Fibroblast of skin of back (primary cell): ENCODE results near the gene EXT2.

Experiments
- DNase-seq: peaks from one replicate; pipeline ENCODE4 v3.0.0-alpha.2; 2013

Gene EXT2

DNA sequence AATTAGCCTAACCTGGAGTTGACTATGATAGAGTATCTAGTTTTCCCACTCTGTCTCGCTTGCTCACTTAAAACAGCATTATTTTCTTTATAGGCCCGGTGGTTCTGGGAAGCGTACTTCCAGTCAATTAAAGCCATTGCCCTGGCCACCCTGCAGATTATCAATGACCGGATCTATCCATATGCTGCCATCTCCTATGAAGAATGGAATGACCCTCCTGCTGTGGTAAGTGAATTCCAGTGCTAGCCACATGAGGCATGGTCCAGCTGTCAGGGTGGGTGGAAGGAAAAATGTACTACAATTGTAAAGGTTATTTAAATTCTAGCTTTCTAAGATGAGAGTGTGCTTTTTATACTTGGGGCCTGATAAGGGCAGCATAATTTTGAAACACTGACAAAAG is 76.0 kb downstream of the EXT2 start:
- DNase-seq = peak; percentile 34

- DNase-seq = no peak
These were observed 77.5 kb downstream of the EXT2 start for GRCh38 chr11:44172966-44173365.

GRCh38 chr11:44174842-44175241 is 79.4 kb downstream of the EXT2 start:
- no peak for DNase-seq

GRCh38 chr11:44176546-44177213 is 81.2 kb downstream of the EXT2 start:
- no peak for DNase-seq

GRCh38 chr11:44177905-44178304 is 82.4 kb downstream of the EXT2 start:
- no peak for DNase-seq

- peak; percentile 55 for DNase-seq
These were observed 82.9 kb downstream of the EXT2 start for GRCh38 chr11:44178381-44178780.

DNA sequence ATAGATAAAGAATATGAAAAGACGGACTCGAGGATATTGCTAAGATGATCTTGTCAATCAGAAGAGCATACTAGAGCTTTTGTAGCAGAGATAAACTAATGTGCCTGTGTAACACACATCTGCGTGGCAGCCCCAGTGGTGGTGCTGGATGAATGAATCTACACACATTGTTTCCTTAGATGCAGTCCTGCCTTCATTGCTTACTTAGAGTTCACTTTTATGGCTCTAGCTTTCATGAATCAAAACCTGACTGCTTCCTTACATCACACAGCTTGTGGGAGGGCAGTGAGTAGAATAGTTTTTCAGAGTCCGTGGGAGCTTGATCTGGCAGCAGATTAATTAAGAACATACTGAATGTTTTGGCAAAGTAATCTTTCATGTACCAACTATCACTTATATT is 83.7 kb downstream of the EXT2 start:
- DNase-seq = peak; percentile 6

- no peak for DNase-seq
These were observed 84.6 kb downstream of the EXT2 start for GRCh38 chr11:44180107-44180506.

DNA sequence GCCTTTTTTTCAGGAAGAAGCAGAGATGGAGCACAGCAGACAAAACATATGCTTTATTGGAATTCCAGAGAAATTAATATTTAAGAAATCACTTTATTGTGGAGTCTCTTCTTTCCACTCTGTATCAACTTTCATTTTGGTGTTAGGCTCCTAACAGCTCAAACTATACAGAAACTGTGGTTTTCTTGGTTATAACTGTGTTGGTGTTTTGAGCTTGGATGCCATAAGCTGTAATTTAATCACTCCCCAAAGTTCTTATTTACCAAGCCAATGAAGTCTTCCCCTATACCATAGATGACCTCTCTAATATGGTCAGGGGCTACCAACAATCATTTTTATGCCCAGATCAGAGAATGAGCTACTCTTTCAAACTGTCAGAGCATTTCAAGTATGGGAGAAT is 90.0 kb downstream of the EXT2 start:
- DNase-seq = no peak

GRCh38 chr11:44186321-44186930 is 90.9 kb downstream of the EXT2 start:
- DNase-seq = no peak

GRCh38 chr11:44188643-44189042 is 93.2 kb downstream of the EXT2 start:
- no peak for DNase-seq

- DNase-seq = no peak
These were observed 94.8 kb downstream of the EXT2 start for GRCh38 chr11:44189986-44190882.

- DNase-seq = no peak
These were observed 95.4 kb downstream of the EXT2 start for GRCh38 chr11:44190883-44191230.

DNA sequence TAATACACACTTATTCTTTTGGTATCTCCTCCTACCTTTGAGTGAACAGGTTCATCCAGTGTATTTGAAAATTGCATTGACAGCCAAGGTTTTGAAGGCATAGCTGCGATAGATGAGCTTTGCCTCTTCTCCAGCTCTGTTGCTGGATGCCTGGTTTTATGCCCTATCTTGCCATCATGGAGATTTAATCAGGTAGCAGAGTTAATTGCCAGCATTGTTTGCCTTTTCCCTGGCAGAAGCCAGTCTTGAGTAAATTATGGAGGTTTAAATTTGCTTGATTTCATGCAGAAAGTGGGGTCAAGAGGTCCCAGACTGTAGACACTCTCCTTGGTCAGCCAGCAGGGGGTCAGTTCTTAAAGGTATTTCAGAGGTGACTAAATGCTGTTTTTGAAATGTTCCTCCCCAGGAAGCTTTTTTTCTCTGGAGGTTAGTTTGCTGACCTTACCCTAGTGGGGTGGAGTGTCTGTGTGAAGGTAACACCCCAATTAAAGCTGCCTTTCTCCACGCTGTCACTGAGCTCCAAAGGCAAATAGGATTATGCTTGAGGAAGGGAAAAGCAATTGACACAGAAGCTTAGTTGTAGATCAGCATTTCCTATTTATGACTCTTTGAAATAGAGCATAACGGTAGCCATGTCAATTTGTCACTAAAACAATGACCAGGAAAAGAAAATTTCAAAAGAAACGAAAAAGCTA is 96.0 kb downstream of the EXT2 start:
- no peak for DNase-seq

DNA sequence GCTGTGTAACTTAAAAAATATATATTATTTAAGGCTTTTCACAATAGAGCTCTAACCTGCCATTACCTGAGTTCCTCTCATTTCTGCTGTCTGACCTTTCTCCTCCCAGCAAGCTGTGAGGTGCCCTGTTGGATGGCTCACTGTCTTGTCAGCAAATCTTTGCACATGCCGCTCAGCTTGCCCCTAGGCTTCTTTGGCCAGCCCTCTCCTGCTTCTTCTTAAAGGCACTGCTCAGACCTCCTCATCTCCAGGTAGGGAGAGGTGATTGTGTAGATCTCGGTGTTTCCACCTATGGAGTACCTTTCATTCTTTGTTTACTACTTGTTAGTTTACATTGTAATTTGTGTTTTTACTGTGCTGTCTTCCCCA is 96.5 kb downstream of the EXT2 start:
- DNase-seq = no peak

- DNase-seq = no peak
These were observed 97.1 kb downstream of the EXT2 start for GRCh38 chr11:44192462-44193100.

- DNase-seq = no peak
These were observed 98.4 kb downstream of the EXT2 start for GRCh38 chr11:44193856-44194255.

DNA sequence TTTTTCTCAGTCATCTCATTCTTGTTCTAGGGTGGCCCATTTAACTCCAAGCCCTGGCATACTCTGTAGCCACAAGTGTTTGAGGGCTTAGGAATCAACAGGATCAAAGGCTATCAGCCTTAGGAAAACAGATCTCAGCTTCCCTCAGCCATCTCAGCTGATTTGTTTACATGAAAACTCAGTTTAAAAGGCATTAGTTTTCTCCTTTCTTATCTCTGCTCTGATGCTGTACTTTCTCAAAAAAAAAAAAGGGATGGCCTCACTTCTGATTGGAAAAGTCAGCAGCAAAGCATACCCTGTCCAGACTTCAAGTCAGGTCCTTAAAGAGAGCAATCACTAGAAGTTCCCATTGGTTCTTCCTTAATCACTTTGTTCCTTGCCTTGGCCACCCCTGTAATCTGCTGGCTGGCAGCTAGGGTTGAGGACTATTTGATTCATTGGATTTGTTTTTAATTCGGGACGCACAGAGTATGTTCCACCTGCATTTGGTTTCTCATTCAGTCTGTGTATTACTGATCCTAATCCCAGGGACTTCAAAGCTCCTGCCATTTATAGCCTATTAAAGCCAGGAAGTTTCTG is 102.8 kb downstream of the EXT2 start:
- no peak for DNase-seq

DNA sequence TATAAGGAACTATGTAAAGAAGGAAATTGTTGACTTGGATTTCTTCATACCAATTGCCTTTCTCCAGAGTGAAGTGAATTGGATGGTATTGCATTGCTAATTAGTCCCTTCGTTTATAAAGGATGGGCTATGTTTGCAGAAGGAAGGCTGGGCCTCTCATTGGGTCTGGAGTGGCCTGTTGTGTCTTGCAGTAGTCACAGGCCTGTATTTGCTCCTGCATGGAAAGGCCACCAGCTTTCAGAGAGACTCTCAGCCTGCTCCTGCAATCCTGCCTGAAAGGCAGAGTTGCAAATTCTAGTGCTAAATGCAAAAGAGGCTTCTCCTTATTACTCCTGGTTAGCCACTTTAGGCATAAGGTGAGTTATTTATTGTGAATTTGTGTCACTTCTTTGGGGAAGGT is 103.8 kb downstream of the EXT2 start:
- DNase-seq = no peak

DNA sequence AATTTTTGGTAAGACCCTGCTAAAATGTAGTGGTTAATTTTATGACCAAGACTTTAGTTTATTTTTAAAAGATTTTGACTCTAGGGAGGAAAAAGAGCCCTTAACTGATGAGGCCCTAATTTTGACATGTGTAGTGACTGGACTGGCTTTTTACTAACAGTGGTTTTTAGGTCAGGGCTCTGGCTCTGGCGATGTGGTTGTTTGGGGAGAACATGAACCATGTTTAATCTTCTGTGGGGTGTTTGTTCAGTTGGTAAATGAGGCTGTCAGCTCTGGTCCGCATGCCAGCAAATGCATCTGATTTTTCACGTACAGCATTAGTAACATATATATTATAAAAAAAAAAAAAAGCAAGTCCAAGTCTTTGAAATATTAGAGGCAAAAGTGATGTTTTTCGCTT is 104.3 kb downstream of the EXT2 start:
- no peak for DNase-seq

DNA sequence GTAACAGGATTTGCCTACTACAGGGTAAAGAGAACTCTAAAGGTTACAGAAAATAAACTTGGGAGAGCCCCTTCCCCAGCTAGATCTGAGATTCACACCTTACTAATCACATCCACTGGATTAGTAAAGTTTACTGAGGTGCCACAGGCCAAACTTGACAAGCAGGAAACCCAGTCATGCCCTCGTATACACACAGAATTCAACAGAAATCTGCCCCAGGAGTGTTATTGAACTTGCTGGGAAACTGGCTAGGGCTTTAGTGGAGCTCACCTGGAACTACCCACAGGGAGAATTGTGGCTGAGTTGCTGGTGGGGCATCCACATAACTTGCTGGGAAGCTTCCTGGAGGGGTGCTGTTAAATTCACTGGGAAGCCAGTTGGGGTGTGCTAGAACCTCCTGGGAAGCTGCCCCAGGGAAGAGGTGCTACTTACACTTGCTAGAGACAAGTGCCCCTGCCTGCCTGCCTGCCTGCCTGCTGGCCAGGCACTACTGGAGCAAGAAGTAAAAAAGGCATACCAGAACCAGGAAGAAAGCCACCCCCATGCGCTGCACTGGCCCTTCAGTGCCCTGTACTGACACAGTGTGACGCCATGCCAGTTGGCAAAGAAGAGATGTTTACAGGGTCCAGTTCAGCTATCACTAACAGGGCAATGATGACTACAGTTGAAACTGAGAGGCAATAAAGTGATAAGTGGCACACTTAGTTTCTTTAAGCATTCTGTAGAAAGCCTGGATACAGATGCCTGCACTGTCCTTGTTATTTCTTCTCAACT is 108.0 kb downstream of the EXT2 start:
- no peak for DNase-seq

DNA sequence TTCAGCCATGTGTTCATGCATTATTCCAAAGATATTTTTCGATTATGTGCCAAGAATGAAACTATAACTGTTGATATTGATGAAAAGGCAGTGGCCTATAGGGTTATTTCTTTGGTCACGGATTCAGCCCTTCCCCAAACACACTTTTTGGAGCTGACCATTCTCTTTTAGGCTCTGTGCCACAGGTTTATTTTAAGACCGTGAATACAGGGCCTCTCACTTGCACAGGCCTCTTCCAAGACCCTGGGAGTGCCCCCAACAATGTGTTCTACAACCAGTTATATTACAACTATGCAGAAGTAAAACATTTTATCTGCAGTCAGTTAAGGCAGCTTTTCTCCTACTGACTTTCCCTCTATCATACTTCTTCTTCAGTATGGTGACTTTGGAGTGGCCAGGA is 109.9 kb downstream of the EXT2 start:
- DNase-seq = no peak
